Measurements from ENCODE around the gene NOS2. TPM values are rescaled to one million over a fixed set of nuclear protein-coding genes. Genes with fewer than 3 reads are reported as not detected.

Gene NOS2
- total RNA-seq, 1 experiment from 2014 or later, result 0.35 TPM

DNA sequence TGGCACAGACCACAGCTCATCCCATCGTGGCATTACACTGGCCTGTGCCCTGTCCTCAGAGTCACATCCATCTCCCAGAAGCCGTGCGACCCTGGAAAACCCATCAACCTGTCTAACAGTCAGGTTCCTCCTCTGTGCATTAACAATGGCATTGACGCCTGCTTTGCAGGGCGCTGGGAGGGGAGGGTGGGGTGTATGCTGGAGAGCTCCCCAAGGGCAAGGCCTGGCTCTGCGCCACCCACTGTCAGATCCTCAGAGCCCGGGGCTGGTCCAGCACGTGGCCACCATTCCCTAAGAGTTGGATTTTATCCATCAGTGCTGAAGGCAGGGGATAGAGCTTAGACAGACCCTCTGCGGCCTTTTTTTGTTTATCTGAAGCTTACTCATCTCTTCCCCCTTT, 28.7 kb downstream of the NOS2 start:
- H3K9me3 Mint-ChIP-seq, result no peaks in the 10 kb centered on the region
- H2AK5ac ChIP-seq (ENCODE audit: insufficient read length, low read length), result no peak overlapping the region

More for the DNA sequence above, 28.7 kb downstream of the NOS2 start:
- no peaks in the 10 kb centered on the region for H3K79me1 ChIP-seq (ENCODE audit: insufficient read depth, low read depth, low read length, poor library complexity, severe bottlenecking)
- no peak overlapping the region for H3T11ph ChIP-seq (ENCODE audit: low read length)
- no peak overlapping the region for H2BK5ac ChIP-seq (ENCODE audit: insufficient read length, low read length)
- H3K4ac ChIP-seq (ENCODE audit: low read depth, low read length), result no peak overlapping the region
- H4K20me1 ChIP-seq (ENCODE audit: control insufficient read depth, insufficient read depth, insufficient read length), result no peaks in the 10 kb centered on the region
- Mint-ChIP-seq H3K36me3 (ENCODE audit: insufficient read depth in 1 of 3, low read depth in 3 of 3) (0 out of 7 replicates have a peak, but pooled peaks cover 0 to 2% (median 0%) of the 10 kb centered on the region in 3 experiments), H3K27ac (no peak overlapping the region), H3K4me3 (no peak overlapping the region), H3K4me1 (peaks cover 9 to 11% of the 10 kb centered on the region in 2 experiments), H3K27me3 (ENCODE audit: low read depth) (no peaks in the 10 kb centered on the region; the same call in 1 of the 2 replicates)
- peaks cover 5% of the 10 kb centered on the region; the same call in 1 of the 2 replicates for H3K4me1 ChIP-seq (ENCODE audit: insufficient read depth, low read length)
- H3K4me2 ChIP-seq (ENCODE audit: insufficient read depth, insufficient read length, low read length), result no peak overlapping the region
- WGBS (ENCODE audit: extremely low coverage, insufficient read length, low lambda C conversion rate), result no CpG with 5 or more reads among the region's 9 CpGs
- H4K8ac ChIP-seq (replicated peaks; ENCODE audit: insufficient read length, low read depth, low read length), result no peak overlapping the region
- DNase-seq, result no peak
- no peak overlapping the region for H2BK15ac ChIP-seq (ENCODE audit: low read depth, low read length)
- no peak overlapping the region for H3K18ac ChIP-seq (ENCODE audit: insufficient read length, low read depth, low read length)
- H3K56ac ChIP-seq (ENCODE audit: insufficient read length, low read depth, low read length), result no peak overlapping the region
- no peaks in the 10 kb centered on the region for H3K27me3 ChIP-seq (ENCODE audit: insufficient read depth, low read length)
- no peak overlapping the region for H3K27ac ChIP-seq (ENCODE audit: insufficient read length, low read depth, low read length)
- TF ChIP-seq, protein P1, sequence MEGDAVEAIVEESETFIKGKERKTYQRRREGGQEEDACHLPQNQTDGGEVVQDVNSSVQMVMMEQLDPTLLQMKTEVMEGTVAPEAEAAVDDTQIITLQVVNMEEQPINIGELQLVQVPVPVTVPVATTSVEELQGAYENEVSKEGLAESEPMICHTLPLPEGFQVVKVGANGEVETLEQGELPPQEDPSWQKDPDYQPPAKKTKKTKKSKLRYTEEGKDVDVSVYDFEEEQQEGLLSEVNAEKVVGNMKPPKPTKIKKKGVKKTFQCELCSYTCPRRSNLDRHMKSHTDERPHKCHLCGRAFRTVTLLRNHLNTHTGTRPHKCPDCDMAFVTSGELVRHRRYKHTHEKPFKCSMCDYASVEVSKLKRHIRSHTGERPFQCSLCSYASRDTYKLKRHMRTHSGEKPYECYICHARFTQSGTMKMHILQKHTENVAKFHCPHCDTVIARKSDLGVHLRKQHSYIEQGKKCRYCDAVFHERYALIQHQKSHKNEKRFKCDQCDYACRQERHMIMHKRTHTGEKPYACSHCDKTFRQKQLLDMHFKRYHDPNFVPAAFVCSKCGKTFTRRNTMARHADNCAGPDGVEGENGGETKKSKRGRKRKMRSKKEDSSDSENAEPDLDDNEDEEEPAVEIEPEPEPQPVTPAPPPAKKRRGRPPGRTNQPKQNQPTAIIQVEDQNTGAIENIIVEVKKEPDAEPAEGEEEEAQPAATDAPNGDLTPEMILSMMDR (conservative IDR thresholded peaks at IDR 0.05), result no peak
- no peaks in the 10 kb centered on the region for H3K79me2 ChIP-seq (ENCODE audit: insufficient read depth, low read length)
- H3K23me2 ChIP-seq (ENCODE audit: insufficient read length, low read depth, low read length, poor library complexity, severe bottlenecking), result no peaks in the 10 kb centered on the region
- H3K9ac ChIP-seq (ENCODE audit: extremely low read depth, insufficient read length, low read length), result no peak overlapping the region
- H4K5ac ChIP-seq (ENCODE audit: insufficient read length, low read depth, low read length), result no peak overlapping the region
- no peak overlapping the region for H2BK20ac ChIP-seq (ENCODE audit: low read depth, low read length, poor library complexity, severe bottlenecking)
- no peaks in the 10 kb centered on the region for H3K9me3 ChIP-seq (ENCODE audit: control insufficient read depth, low read depth, low read length)
- H4K91ac ChIP-seq (ENCODE audit: insufficient read length, low read depth, low read length), result no peak overlapping the region
- no peak overlapping the region for H2BK12ac ChIP-seq (ENCODE audit: insufficient read length, low read depth, low read length)
- no peak overlapping the region for H3K14ac ChIP-seq (ENCODE audit: insufficient read depth, low read length)
- H2AFZ ChIP-seq (ENCODE audit: low read length), result no peak overlapping the region
- H2BK120ac ChIP-seq (ENCODE audit: low read depth, low read length, poor library complexity, severe bottlenecking), result no peak overlapping the region
- no peak overlapping the region for H3K23ac ChIP-seq (ENCODE audit: insufficient read length, low read depth, low read length)

Measured in H9 (cell line).